NCI-H82 treated with DMSO at 0.1 percent for 48 hours (cell line): Measurements from ENCODE around the gene MITD1.
"Not testable (repeated sequence)": the region's sequence is repeated elsewhere in the genome, so short reads cannot be mapped to it uniquely, and the experiment has no call there.

ENCODE experiments used
- DNase-seq: peaks from one replicate; lab custom pipeline; 2025; ENCODE audit not compliant: unreplicated experiment; lab: John Stamatoyannopoulos, UW

MITD1 gene

DNA sequence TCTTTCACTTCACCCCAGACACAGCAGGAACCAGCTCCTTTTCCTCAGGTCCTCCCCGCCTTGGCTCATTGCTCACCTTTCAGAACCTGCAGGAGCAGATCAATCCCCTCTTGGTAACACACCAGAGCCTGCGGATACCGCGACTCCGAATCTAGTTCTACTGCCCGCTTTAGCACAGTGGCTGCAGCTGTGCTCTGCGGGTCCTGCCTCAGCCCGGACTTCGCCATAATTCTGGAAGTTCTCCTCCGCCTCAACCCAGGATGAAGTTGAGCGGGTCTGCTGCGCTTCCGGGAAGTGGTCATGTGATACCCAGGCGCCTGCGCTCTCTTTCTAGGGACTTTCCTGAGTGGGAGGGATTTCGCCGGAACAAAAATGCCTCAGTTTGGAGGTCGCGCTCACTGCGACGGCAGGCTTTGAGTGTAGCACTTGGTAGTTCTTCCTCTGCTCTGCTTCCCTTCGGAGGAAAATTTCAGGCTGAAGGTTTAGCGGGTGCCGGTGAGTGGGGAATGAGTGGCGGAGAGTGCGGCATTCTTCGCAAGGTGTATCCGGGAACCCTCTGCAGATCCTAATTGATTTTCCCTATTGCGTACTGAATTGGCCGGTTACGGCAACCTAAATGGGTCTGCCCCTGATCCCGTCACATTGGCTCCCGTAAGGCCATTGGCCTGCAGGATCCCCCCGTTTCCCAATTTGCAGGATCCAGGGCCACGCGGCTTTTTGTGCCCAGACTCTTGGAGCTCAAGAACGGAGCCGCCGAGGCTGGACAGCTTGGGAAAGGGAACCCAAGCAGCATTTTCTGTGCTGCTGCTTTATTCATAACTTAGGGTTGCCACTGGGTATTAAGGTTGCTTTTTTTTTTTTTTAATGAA, at the start of gene MITD1, which contains the start of gene MRPL30:
Gene MITD1 (minus strand): TSS at position 304 of the 869 bp plus-strand sequence. CDS start 77 bp downstream, at position 227.
Gene MRPL30 (plus strand): TSS at position 430 of the 869 bp plus-strand sequence. CDS start 5,020 bp downstream, outside the sequence.
- DNase-seq, result peak; percentile 85

DNA sequence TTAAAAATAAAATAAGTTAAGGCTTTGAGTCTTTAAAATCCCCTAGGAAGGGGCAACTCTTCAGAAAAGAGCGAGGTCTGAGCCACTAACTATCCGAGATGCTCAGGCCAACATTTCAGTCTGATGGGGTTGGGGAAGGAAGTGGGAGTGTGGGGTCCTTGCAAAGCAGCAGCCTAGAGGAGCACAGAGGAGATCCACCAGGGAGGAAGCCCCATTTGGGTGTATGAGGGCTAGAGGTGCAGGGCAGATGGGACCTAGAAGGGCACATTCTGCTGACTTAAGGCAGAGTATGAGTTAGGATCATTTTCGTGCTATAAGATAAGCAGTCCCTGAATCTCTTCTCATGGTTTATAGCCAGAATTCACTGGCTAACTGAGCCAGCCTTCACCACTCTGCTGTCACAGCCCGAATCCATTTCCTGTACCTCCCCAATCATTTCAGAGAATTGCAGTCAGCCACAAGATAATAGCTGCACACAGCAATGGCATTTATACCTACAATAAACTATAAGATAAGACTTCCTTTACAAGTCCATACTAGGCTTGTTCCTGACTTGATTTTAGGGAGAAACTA, 37.2 kb upstream of the MITD1 start:
- no peak for DNase-seq

DNA sequence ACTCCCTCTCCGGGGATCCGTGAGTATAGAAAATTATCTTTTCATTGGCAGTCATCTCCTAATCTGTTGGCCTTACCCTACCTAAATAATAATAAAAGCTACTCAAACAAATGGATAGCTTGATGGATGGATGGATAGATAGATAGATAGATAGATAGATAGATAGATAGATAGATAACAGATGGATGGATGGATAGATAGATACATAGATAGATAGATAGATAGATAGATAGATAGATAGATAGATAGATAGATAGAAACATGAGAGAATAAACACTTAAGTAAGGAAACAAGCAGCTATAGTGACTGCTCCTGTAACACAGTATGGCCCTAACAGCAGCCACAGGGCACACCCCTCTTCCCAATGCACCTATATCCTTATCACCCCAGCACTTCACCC, 35.2 kb upstream of the MITD1 start:
- no peak for DNase-seq

DNA sequence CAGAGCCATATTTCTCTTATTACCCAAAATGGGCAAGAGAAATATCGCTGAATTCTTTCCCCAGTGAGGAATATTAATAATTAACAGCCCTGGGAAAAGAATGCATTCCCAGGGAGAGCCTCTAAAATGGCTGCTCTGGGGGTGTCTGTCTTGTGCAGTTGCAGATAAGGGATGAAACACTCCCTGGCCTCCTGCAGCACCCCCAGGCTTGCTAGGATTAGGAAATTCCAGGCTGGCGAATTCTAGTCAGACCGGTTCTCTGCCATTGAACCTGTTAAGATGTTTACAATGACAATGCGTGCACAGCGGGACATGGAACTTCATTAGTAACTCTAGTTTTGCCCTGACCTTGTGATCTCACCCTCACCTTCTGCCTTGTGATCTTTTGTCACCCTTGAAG, 24.6 kb upstream of the MITD1 start:
- DNase-seq, result no peak

DNA sequence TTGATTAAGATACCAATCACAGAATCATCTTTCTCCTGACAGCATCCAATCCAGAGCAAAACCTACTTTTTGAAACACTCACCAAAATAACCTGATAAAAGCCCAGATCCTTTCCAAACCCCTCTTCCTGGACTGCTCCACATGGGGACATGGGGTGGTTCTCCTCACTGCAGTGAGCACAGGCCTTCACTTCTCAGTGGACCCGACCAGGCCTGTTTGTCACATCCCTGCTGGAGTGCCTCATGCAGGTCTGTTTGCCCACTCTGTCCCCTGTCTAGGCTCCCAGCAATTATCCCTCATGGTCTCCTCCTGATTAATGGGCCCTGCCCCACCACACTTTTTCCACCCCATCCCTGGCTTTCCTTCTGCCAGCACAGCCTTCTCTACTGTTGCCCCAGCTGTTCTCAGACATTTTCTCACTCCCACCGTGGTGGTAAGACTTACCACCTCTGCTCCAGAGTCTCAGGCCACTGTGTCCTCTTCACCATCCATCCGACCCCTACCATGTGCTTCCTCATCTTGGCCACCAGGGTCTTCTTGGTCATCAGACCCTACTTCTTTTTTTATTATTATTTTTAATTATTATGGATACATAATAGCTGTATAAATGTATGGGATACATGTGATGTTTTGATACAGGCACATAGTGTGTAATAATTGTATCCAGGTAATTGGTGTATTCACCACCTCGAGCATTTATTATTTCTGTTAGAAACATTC, 21.3 kb upstream of the MITD1 start:
- no peak for DNase-seq

DNA sequence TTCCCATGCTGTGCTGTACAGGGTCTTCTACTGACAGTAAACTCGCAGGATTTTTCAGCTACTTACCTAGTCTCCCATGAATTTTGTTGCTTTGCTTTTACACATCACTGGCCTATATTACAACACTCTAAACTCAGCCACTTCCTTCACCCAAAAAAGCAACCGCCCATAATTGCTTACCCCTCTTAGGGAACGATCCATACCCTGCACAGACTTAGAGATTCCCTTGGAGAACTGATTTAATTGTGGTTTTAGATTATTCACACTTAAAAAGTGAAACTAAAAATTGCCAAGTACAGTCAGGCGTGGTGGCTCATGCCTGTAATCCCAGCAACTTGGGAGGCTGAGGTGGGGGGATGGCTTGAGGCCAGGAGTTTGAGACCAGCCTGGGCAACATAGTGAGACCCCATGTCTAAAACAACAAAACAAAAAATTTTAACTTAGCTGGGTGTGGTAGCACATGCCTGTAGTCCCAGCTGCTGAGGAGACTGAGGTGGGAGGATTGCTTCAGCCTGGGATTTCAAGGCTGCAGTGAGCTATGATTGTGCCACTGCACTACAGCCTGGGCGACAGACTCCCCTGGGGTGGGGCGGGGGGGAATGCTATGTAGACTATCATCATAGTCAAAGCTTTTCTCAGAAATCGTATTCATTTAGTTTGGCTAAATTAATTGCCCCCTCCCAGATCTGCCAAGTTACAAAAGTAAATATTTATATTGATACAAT, 19.4 kb upstream of the MITD1 start:
- DNase-seq, result no peak

DNA sequence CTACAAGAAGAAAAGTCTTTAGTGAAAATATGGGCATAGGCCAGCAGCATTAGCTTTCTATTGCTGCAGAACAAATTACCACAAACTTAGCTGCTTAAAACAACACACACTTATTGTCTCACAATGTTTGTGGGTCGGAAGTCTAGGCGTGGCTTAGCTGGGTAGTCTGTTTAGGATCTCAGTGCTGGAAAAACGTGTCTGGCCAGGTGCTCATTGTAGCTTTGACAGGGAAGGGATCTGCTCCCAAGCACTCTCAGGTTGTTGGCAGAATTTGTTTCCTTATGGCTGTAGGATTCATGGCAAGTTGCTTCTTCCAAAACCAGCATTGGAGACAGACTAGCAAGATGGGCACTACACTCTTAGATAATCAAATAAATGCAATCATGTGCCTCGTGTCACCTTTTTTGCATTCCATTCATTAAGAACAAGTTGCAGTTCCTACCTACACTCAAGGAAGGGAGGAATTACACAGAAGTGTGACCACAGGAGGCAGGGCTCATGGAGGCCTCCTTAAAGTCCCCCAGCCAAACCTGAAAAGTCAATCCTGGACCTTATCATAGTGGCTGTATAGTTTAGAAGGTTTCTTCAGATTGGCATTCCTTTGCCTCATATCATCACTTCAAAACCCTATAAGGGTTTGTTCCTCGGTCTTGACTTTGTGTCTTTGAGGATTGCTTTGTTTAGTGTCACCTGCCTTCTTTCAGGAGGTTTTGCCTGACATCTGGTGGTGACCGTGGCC, 17.4 kb upstream of the MITD1 start:
- DNase-seq, result no peak

DNA sequence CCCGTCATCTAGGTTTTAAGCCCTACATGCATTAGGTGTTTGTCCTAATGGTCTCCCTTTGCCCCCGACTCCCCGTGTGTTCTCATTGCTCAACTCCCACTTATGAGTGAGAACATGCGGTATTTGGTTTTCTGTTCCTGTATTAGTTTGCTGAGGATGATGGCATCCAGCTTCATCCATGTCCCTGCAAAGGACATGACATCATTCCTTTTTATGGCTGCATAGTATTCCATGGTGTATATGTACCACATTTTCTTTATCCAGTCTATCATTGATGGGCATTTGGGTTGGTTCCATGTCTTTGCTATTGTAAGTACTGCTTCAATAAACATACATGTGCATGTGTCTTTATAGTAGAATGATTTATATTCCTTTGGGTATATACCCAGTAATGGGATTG, 11.5 kb upstream of the MITD1 start:
- not testable (repeated sequence) for DNase-seq

DNA sequence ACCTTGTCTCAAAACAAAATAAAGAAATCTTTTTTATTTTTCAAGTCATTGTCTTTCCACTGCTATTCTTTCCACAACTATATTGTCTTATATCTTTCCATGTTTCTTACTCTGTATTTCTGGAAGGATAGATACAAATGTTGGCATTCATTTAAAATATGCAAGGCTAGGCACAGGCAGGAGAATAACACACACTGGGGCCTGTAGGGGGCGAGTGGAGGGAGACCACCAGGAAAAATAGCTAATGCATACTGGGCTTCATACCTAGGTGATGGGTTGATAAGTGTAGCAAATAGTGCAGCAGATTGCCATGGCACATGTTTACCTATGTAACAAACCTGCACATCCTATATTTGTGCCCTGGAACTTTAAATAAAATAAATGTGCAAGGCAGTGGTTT, 9.7 kb upstream of the MITD1 start:
- no peak for DNase-seq

DNA sequence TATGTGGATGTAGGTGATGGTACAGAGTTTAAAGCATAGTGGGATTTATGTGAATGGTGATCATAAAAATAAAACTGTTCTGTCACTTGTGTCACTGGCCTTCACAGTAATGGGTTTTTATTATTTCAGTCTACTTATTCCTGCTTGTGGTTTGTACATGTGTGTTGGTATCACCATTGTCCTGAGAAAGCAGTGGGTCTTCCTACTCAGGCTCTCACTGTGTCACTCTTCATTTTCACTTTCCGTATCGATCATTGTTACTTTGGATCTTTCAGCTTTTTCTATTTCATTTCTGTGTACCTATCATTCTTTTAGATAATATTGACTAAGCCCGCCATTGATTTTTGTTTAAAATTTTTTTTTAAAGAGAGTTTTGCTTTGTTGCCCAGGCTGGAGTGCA, 7.5 kb upstream of the MITD1 start:
- no peak for DNase-seq

DNA sequence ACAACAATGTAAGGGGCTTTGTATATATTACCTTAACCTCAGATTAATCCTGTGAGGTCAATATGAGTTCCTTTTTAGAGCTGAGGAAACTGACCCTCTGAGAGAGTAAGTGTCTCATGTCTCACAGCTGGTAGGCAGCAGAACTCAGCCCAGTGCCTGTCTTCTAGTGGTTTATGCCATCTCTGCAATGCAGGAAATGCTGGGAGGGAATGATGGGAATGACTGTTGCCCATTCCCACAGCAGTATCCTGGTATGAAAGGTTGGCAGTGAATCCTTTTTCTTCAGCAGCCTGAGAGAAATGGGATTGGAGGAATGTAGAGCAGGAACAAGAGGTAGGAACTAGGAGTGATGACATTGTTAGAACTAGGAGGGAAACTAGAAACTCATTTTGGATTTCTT, 6.2 kb upstream of the MITD1 start:
- no peak for DNase-seq

DNA sequence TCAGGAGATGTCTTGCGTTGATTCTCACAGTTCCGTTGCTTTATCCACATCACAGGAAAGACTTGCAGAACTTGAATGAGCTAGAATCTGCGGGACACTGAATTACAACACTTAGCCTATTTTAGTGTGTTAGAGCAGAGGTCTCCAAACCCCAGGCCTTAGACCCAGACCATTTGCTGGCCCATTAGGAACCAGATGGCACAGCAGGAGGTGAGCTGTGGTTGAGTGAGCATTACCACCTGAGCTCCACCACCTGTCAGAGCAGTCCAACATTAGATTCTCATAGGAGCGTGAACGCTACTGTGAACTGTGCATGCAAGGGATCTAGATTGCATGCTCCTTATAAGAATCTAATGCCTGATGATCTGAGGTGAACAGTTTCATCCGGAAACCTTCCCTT, 4.0 kb upstream of the MITD1 start:
- DNase-seq, result no peak

DNA sequence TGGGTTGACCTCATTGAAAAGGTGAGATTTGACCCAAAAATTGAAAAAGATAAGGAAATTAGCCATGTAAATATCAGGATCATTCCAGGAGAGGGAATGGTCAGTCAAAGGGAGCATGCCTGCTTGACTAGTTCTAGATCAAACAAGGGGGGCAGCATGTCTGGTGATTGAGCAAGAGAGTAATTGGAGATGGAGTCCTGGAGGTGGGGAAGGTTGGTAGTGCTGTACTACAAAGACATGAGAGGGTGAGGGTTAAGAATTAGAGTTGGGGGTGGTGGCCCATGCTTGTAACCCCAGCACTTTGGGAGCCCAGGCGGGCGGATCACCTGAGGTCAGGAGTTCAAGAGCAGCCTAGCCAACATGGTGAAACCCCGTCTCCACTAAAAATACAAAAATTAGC, 2.2 kb upstream of the MITD1 start:
- DNase-seq, result no peak

DNA sequence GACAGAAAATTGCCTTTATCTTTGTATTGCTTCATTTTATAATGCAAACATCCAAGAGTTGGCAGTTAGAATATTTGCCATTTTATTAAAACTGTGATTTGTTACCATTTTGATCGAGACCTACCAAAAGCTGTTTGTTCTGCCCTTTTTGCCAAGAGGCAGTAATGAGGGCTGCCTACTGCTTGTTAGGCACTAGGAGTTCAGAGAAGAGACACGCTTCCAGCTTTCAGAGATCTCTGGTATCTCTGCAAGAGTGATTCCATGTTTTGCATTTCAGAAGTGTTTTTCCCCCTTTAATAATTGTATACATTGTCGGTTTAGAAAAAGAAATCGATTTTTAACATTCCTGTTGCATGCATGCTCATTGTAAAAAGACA, 754 bp upstream of the MITD1 start:
- DNase-seq, result no peak

DNA sequence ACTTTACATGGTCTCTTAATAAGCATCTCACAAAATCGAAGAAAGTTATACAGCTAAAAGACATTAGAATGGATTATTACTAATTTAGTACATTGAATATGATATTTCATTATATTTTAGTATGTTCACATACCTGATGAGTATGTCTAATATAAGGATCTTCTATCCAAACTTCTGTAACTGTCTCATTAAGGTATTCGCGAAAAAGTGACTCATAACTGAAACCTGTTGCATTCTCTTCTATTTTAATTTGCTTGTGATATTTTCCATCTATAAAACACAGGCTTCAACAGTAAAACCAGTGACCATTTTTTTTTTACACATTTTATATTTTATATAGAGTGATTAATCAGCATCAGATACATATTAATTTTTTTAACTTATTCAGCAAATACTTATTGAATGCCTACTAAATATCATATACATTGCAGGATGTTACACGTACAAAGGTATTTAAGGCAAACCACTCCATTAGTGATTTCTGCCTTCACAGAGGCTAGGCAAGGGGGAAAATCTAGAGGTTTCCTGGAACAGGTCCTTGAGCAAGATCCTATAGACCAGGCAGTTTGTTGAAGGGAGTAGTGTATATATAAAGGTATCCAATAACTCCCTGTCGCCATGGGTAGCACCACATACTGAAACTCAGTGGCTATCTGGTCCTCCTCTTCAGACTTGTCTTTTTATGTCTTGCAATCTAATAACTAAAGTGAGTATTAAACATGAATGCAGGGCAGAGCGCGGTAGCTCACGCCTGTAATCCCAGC, 9.3 kb downstream of the MITD1 start:
- DNase-seq, result no peak

DNA sequence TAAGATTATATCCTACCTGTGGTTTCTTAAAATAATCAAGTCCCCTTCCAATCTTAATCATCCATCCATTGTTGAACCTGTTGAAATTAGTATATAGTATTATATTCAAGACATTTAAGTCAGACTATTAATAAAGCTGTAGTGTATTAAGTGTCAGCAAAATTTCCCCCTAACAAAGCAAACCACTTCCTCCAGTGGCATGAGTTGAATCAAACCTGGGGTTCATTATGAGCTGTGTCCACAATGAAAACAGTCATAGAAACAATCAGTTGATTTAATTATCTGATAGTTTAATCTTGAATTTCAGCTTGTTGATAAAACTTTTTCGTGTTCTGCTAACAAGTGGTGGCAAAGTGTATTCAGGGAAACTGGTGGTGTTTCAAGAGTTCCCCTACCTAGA, 11.3 kb downstream of the MITD1 start:
- DNase-seq, result no peak

DNA sequence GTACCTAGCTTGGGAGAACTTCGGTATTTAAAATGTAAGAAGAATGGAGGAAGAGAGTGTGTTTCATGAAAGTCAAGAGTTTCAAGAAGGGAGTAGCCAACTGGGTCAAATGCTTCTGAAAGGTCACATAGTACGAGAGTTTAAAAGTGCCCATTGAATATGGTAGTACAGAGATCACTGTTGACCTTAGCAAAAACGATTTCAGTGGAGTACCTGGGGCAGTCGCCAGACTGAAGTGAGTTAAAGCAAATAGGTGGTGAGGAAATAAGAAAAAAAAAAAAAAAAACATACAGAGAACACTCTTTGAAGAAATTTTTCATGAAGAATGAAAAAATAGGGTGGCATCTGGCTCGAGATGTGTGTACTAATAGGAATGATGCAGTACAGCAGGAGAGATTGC, 14.6 kb downstream of the MITD1 start:
- no peak for DNase-seq

DNA sequence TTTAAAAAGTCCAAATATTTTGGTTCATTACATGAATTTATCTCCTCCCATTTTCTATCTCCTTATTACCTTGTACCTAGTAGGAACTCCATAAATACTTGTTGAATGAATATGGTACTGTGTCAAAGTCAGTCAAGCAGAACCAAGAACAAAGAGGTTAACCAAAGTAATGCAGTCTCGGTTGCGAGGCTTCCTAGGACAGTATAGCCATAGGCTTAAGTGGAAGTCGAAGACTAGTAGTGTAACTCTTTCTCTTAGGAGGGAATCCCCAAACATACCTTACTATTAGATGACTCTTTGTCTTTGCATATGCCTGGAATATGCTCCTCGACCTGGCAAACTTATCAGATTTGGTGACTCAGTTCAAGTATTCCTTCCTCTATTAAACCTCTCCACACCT, 21.3 kb downstream of the MITD1 start:
- no peak for DNase-seq

DNA sequence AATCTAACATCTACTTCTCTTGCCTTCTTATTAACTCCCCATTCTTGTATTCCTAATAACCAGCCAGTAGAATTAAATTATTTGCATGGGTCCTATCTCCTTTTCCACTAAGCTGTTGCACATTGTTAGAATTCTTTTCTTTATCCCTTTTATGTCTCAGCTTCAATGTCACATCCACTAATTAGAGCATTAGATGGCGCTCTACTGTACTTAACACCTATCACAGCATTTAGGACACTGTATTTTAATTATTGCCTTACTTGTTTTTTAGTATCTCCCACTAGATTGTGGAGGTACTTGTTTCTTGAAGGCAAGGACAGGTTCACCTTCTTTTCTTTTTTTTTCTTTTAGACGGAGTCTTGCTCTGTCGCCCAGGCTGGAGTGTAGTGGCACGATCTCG, 22.3 kb downstream of the MITD1 start:
- no peak for DNase-seq

DNA sequence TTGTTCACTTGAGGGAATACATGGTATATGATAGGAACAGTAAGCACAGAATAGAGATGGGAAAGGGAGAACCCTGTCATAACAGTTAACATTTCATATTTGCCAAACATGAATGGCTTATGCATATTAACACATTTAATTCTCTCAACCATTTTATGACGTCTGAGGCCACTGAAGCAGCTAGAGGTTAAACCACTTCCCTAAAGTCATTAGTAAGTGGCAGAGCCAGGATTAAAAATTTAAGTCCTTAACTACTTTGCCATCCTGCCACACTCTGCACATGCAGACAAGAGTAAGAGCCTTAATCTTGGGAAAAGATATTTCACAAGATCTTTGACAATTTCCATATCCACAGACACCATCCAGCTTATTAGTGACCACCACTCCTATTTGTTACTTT, 24.0 kb downstream of the MITD1 start:
- no peak for DNase-seq
